ENCODE measurements around the gene OXER1.

DNA sequence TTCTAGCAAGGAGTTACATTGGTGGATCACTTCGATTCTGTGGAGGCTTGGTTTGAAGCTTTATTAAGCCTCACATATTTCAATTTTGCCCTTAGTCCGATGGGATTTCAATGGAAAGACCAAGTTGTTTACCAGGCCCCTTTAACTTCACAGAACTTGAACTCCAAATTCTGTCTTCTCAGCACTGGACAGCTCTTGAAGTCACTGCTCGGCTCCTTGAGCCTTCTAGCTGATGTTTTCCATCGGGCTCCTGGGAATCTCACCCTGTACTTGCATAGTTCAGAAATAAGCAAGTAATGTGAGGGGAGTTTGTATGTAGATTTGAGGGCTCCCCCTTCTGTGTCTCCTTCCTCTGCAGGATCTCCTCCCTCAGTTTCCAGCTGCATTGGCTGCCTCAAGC, 15.1 kb downstream of the OXER1 start:
- TF ChIP-seq SMC3 (IDR thresholded peaks at IDR 0.05) (no peak), RARB (CRISPR knock-in tag; IDR thresholded peaks at IDR 0.05) (no peak), EP300 (IDR thresholded peaks at IDR 0.05) (no peak), NFE2L2 (conservative IDR thresholded peaks at IDR 0.05; ENCODE audit: low read length) (no peak), ZFP36 (IDR thresholded peaks at IDR 0.05; ENCODE audit: borderline replicate concordance, partially characterized antibody) (no peak), NR3C1 (IDR thresholded peaks at IDR 0.05) (no peak), KDM1A (IDR thresholded peaks at IDR 0.05; ENCODE audit: low read depth) (no peak), CHD4 (IDR thresholded peaks at IDR 0.05; ENCODE audit: borderline replicate concordance) (no peak), RFX5 (IDR thresholded peaks at IDR 0.05) (no peak)
- TF ChIP-seq, protein P1, sequence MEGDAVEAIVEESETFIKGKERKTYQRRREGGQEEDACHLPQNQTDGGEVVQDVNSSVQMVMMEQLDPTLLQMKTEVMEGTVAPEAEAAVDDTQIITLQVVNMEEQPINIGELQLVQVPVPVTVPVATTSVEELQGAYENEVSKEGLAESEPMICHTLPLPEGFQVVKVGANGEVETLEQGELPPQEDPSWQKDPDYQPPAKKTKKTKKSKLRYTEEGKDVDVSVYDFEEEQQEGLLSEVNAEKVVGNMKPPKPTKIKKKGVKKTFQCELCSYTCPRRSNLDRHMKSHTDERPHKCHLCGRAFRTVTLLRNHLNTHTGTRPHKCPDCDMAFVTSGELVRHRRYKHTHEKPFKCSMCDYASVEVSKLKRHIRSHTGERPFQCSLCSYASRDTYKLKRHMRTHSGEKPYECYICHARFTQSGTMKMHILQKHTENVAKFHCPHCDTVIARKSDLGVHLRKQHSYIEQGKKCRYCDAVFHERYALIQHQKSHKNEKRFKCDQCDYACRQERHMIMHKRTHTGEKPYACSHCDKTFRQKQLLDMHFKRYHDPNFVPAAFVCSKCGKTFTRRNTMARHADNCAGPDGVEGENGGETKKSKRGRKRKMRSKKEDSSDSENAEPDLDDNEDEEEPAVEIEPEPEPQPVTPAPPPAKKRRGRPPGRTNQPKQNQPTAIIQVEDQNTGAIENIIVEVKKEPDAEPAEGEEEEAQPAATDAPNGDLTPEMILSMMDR (IDR thresholded peaks at IDR 0.05), result no peak
